Breast epithelium (tissue), 3 donors: ENCODE results near the gene MAD1L1.

Source experiments
- POLR2A ChIP-seq: fragments of 450-650 bp; IDR thresholded peaks from one replicate; pipeline ENCODE4 v1.6.1; 2016; ENCODE audit warnings: antibody characterized with exemption, mild to moderate bottlenecking, moderate library complexity
- POLR2AphosphoS5 ChIP-seq, 3 donors: sonication (generic); formaldehyde crosslinking; IDR thresholded peaks; one replicate each; pipeline ENCODE4 v1.6.1; 2017; ENCODE audit warnings: antibody characterized with exemption in 3 of 3
- TF ChIP-seq, protein P1 (sequence below), 3 donors: fragments of 450-650 bp; IDR thresholded peaks; one replicate each; pipeline ENCODE4 v1.5.1; 2016 to 2017; ENCODE audit warnings: antibody characterized with exemption in 3 of 3, mild to moderate bottlenecking in 3 of 3, moderate library complexity in 3 of 3

DNA sequence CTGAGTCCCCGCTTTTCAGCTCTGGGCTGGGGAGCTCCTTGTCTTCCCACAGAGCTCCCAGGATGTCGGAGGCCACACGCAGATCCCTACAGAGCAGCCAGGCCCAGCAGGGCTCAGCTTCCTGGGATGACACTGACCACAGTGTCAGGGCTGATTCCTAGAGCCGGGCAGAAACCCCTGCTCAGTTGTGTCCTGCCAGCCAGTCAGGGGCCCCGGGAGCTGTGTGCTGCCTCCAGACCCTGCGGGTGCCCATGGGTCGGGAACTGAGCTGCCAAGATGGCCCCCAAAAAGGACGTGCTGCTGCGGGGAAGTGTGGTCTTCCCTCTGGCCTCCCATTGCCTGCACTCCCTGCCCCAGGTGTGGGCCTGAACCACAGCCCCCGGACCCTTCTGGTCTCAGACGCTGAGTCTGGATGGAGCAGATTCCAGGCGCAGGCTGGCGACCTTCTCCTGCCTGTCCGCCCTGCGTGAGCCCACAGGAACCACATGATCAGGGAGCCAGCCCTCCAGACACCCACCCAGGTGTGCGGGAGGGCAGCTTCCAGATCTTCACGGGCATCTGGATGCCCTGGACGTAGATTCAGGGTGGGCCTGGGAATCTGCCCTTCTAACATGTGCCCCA, 217.4 kb downstream of the MAD1L1 start:
- TF ChIP-seq POLR2A (no peak), POLR2AphosphoS5 (IDR thresholded peaks at IDR 0.05) (no peak)
- TF ChIP-seq, protein P1, sequence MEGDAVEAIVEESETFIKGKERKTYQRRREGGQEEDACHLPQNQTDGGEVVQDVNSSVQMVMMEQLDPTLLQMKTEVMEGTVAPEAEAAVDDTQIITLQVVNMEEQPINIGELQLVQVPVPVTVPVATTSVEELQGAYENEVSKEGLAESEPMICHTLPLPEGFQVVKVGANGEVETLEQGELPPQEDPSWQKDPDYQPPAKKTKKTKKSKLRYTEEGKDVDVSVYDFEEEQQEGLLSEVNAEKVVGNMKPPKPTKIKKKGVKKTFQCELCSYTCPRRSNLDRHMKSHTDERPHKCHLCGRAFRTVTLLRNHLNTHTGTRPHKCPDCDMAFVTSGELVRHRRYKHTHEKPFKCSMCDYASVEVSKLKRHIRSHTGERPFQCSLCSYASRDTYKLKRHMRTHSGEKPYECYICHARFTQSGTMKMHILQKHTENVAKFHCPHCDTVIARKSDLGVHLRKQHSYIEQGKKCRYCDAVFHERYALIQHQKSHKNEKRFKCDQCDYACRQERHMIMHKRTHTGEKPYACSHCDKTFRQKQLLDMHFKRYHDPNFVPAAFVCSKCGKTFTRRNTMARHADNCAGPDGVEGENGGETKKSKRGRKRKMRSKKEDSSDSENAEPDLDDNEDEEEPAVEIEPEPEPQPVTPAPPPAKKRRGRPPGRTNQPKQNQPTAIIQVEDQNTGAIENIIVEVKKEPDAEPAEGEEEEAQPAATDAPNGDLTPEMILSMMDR (IDR thresholded peaks at IDR 0.05), result no peak
